OCI-M2 (cell line): Measurements from ENCODE around the gene ICAM4.
"Not testable (repeated sequence)": the region's sequence is repeated elsewhere in the genome, so short reads cannot be mapped to it uniquely, and the experiment has no call there.

Source experiments
- DNase-seq: peaks from one replicate; lab custom pipeline; 2025; ENCODE audit not compliant: unreplicated experiment; lab: John Stamatoyannopoulos, UW

The ICAM4 gene

GRCh38 chr19:10336725-10337124 is 50.0 kb downstream of the ICAM4 start:
- DNase-seq: not testable (repeated sequence)
